HG03571 (cell line): ENCODE results near the gene MLLT3.
A peak's percentile ranks its signal among the peaks of the same experiment; 100 is the strongest.

Experiments used
- ATAC-seq: cut with Tn5 transposase; IDR thresholded peaks from one replicate; pipeline ENCODE4 v1.9.1; 2021; ENCODE audit not compliant: unreplicated experiment

The MLLT3 gene

DNA sequence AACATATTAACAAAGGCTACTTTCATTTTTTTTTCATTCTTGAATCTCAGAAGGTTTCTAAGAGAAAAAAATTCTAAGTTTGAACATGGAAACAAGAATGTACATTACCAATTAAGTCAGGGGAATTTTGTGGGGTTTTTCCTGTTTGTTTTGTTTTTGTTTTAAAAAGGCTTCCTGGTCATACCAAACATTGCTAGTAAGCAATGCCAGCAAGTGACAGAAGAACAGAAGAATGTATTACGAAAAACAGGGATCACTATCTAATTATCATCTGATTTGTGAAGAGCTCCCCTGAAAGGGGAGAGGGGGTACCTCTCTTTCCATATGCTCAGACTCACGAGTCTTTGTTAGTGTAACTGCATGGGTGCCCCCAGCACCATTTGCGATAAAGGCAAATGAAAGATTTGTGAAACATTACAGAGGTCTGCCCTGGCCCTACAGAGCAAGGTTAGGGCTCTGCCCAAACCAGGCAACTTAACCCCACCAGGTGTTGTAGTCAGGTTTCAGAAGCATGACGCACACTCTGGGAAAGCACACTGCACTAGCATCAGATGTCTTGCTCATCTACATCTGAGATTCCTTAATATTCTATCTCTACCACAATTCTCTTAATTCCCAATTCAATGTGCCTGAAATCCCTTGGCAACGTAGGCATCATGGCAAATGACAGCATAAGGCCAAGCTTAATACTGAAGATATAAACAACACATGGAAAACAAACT lies 268.2 kb downstream of the MLLT3 start:
- no peak for ATAC-seq

DNA sequence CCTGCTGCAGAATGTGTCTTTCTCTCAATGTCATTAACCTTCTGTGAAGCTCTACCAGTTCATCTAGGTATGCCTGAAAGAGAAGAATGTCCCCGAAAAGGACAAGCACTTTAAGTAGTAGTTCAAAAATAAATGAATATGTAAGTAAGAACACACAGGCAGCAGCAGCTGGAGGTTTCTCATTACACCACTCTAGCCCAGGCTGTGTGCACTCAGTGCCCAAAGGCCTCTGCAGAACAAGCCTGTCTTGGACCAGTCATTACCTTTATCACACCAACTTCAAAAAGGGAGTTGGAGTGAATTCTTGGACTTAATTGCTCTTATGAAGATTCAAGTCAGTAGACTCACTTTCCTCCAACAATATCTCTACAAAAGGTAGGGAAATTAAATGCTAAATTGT lies 268.8 kb downstream of the MLLT3 start:
- no peak for ATAC-seq

DNA sequence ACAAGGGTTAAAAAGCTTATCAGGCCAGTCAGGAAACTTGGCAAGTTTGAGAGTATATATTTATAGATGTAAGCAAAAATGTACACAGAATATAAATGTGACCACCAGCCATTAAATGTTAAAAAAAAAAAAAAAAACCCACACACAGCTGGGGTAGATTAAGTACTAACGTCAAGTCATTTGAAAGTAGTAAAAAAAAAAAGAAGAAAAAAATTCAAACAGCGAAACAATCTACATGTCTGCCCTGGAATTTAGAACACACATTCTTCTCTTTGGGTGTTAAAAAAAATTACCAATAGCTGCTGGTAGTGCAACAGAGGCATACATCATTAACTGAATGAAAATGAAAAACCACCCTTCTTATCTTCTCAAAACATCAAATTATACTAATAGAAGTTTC lies 269.7 kb downstream of the MLLT3 start:
- no peak for ATAC-seq

DNA sequence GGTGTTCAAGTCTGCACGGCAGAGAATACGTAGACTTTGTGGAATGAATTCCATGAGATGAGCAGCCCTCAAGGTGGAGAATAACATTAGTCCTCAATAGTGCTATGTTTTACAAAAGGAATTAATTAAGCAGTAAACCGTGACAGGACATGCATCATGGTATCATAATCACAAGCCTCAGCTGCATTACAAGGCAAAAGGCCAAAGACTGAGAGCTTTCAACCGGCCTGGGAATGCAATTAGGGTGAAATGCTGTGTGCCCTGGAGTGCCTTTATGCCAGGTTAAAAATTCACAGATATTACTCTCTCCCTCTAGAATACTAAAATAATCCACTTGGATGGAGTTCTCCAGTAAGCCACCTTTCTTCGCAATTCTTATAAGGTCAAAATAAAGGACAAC lies 270.6 kb downstream of the MLLT3 start:
- no peak for ATAC-seq

DNA sequence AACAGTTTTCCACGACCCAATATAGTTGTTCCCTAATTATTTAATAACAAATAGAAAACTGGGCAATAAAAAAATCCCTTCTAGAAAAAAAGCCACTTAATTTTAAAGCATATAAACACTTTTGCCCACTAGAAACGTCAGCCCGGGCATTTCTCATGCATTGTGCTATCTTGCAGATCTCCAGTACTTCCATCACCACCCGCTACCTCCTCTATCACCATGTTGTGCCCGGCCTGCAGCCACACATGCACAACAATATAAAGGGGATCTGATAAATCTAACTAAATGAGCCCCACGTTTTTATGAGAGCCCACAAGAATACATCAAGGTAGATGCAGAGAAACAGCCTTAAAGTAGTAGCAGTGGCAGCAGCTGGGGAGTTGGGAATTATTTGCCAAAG lies 272.7 kb downstream of the MLLT3 start:
- ATAC-seq: no peak

DNA sequence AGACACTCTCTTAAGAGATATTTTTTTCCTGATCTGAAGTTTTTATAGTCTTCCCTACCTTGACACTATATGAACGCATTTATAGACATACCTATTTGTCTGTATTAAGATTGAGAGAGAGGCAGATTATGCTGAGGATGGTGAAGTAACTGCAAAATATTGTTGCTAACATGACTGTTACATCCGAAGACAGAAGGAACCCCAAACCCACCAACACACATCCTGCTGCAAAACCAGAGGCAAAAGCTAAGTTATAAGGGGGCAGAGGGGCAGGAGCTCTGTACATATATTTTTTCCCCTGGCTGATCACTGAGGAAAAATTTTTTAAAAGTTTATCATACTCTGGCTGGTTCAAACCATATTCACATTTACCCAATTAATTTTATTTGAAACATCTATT lies 279.0 kb downstream of the MLLT3 start:
- no peak for ATAC-seq

DNA sequence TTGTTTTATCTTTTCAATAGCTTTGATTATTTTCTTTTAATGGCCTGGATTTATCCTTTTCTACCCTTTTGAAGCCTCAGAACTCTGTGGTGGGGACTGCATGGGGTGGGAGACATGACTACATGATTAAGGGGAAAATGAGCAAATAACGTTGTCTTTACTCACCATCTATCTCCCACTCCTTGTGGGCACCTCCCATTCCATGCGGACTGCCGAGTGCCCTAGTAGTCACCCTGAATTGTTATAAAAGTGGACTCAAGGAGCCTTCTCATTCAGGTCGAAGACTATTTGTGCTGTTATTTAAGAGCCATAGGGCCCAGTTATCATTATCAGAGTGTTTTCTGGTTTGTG lies 281.8 kb downstream of the MLLT3 start:
- no peak for ATAC-seq

DNA sequence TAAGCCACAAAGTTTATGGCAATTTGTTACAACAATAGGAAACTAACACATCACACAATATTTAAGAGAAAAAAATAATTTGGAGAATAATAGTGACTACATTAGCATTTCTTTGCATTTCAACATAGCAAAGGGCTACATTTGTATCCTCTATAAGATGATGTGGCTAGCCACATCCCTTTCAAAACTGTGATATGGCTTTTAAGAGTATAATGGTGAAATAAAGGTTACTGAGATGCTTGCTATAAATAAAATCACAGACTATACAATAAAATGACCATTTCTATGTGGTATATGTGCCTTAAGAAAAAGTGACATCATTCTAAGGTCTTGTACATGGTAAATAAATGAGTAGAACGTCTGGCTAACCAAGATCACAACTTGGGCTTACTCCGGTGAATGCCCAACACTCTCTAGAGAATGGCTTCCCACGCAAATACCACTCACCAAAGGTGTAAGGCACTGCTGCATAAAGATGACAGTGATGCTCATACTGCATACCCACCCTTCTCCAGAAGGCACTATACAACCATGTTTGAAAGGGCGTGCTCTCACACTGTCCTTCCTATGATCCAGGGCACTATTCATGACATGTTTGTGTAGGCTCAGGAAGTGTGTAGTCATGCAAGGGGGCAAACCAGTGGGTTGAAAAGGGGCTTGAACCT lies 286.5 kb downstream of the MLLT3 start:
- ATAC-seq: no peak

DNA sequence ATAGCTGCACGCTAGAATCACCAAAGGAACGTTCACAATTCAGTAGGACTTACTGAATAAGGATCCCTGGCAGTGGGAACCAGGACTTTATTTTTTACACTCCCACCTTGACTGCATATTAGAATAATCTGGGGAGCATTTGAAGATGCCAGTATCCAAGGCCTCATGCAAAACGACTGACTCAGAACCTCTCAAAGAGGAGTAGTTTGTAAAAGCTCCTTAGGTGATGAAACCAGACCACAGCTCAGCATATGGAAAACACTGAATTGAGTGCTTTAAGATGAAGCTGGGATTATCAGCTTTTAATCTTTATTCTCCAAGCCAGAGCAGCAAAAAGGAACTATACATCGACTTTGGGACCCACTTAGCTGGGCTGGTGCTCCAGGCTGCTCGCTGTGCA lies 288.3 kb downstream of the MLLT3 start:
- ATAC-seq: no peak

DNA sequence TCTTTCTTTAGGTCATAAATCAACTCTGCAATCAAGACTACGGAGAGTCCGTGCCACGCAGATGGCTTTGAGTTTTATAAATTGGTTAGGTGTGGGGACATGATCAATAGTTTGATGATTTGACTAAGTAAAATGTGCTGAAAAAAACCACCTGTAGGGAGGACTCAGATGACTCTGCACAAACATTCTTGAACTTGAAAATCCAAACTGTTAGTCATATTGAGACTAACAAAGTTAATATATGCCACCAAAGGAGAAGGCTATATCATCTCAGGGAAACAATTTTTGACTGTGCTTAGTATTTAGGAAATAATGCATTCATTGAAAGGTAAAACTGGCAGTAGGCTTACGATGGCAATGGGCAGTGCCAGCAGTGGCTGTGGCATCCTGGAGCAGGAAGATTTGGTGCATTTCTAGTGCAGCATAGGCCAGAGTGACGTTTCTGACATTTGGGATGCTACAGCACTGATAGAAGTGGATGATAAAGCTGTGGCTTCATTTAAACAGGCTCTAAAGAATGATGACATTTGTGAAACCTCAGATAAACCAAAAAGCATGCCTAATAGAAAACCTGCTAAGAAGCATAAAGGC lies 291.1 kb downstream of the MLLT3 start:
- ATAC-seq: peak; percentile 79

DNA sequence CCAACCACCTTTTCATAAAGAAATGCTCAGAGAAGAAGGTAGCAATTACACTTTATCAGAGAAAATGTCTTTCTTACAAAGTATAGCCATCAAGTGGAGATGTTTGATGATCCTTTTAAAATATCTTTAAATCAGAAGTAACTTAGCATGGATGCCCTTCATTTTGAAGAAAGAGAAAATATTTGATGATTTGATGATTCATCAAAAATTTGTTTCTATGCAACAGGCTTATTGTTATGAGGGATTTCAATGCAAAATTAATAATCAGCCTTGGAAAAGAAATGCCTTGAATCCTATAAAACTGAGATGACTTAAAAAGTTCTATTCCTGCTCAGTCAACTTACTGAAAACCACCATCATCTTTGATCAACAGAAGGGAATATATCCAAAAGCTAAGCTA lies 291.6 kb downstream of the MLLT3 start:
- no peak for ATAC-seq

DNA sequence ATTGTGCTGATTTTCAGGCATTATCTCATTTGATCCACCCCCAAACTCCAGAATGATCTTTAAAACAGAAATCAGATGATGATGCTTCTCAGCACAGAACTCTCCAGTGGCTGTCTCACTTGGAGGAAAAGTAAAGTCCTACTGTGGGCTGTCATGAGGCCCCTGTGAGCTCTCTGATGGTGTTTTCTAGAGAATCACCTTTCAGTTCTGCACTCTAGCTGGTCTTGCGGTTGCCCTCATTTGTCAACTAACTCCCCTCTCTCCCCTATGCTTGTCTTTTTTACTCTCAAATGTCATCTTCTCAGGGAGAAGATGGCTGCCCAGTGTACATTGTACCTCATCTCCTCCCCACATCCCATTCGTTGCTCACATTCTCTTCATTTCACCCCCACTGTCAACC lies 295.8 kb downstream of the MLLT3 start:
- no peak for ATAC-seq

DNA sequence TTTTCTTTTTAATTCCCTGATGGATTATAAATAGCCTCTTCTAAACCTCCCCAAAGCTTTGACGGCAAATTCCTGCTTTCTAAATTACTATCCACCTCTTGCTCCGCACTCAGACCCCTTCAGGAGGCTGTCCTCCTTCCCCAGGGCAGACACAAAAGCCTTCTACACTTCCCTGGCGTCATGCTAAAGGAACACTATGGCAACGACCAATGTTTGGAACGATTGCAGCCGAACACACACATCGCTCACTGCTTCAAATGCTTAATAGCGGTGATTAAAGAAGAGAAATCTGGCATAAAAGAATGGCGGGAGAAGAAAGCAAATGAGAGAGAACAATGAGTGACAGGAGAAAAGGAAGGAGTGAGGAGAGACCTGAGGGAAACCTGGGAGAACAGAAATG lies 297.3 kb downstream of the MLLT3 start:
- no peak for ATAC-seq

DNA sequence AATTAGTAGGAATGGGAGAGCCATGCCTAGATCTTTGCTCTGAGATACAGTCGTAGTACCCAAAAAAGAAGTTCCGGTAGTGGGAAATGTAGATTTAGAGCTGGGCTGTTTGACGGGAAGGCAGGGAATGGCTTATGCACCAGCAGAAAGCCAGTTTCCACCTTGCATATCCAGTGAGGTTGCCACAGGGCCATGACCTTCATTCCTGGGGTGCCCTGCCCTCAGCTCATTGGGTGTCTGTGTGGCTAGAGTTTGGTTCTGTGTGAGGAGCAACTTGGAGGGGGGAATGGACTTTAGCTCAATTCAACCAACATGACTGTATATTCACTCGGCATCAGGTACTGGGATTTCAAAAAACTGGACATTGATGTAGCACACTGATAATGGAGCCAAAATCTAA lies 300.1 kb downstream of the MLLT3 start:
- ATAC-seq: no peak

DNA sequence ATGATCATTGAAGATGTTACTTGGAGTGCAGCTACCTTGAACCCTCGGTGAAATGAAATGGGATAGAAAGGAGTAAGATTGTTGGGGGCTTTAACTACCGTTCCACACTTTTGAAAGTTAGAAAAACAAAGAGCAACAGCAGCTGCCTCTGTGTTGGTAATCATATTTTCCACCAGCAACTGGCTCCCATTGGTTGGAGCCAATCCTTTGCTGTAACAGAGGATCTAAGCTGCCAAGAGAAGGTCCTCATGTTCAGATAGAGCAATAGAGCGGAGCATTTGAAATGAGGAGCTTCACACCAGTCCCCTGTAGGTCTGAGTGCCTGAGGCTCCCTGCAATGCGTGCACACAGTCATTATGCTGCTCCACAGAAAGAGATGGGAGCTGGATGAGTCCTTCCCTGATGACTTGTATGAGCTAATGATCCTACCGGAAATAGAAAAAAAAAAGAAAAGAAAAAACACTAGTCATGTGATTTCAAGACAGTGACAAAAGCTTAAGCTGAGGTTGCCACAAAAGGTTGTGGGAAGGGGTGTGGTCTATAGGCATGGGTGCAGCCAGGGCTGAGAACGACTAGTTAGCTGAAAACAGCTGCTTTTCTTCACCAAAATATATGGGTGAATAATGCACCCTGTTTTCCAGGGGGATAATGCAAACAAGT lies 300.7 kb downstream of the MLLT3 start:
- no peak for ATAC-seq

DNA sequence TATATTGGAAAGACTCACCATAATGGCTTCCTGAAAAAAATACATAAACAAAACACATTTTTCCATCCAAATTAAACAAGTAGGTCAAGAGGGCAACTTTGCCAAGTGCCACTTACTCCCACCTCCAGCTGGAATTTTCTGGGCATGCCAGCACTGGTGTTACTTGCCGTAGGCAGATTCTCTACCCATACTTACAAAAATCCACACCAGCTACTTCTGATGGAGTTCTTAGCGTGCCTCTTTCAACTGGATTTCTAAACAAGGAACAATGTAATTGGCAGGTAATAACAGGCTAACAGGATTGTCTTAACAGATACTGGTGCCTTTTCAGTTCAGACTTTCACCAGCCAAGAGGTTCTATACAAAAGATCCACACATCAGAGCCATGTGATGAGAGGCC lies 301.4 kb downstream of the MLLT3 start:
- no peak for ATAC-seq

DNA sequence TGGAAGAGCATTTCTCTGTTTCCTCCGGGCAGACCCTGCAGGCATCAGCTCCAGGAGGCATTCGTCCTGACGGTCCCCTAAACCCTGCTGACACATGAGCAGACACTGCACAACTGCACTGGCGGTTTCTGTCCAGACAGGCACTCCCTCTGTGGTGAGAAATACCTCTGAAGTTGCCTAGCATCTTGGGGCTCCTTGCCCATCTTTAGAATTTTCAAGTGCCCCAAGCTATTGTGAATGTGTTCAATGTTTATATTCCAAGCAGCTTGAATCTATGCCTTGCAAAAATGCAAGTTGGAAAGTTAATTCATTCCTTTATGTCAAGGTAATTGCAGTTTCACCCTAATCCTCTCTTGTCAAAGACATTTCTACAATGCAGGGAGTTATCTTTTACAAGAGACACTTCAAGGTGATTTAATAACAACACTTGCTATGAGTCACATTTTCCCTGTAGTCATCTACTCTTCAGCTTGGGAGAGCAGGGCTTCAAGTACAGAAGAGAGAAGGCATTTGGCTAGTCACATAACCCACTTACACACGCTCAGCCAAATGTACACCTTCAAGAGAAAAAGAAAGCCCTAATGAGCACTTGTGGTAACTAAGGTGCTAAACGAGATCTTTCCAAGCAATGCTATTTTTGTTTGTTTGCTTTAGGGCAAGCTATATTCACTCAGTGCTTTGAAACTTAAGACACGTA lies 302.5 kb downstream of the MLLT3 start:
- ATAC-seq: no peak

DNA sequence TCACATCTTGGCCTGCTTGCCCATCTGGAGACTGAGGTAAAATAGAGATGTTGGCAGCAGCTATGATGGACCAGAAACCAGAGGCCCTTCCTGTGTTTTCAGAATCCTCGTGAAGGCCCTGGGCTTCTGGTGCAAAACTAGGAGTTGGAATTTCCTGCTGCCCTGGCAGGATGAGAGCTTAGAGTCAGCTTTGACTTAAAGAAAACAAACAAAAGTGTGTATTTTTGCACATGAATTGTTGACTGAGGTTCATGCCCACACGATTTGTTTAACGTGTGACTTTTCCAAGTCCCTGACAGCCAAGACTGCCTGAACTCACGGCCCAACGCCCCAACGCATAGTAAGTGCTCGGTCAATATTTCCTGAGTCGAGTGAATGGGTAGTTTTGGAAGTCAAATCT lies 303.1 kb downstream of the MLLT3 start:
- ATAC-seq: no peak

DNA sequence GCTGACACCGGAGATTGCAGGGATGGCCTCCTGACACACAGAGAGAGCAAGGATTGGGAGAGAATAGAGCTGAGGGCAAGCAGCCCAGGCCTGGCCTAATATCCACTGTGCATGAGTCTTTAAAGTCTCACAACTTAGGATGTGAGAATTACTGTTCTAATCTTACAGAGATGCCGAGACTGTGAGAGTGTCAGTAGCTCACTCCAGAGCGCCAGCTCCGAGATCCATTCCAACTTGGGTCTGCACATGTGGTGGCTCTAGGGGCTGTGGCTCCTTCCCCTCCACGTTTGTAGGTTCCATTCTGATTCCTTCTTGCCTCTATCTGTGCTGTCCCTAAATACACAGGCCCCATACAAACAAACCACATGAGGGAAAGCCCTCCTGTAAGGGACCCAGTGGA lies 304.6 kb downstream of the MLLT3 start:
- no peak for ATAC-seq

DNA sequence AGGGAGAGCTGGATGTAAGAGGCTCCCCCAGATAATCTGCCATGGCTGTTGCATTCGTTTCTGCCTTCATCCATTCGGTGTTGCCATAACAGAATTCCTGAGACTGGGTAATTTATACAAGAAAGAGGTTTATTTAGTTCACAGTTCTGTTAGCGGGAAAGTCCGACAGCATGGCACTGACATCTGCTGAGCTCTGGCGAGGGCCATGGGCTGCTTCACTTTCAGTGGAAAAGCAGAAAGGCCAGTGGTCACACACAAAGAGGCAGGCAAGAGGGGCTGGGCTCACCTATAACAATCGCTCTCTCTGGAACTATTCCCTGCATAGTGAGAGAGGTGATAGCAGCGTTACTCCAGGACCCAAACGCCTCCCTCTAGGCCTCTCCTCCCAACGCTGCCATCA lies 305.9 kb downstream of the MLLT3 start:
- no peak for ATAC-seq

DNA sequence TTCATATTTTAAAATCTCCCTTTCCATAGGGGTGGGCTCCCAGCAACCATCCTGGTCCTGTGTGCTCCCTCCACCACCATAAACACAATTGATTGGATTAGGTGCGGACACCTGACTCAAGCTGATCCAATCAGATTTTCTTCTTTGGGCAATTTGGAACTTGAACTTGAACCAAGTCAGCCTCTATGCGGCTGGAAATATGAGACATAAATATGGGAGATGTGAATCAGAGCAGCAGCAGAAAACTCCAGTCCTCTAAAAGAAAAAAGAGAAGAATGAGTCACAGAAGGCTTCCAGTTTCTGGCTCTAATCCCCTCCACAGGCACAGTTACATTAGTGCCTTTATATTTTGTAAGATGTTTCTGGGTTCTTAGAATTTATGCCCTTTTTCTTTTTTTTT lies 306.6 kb downstream of the MLLT3 start:
- no peak for ATAC-seq

DNA sequence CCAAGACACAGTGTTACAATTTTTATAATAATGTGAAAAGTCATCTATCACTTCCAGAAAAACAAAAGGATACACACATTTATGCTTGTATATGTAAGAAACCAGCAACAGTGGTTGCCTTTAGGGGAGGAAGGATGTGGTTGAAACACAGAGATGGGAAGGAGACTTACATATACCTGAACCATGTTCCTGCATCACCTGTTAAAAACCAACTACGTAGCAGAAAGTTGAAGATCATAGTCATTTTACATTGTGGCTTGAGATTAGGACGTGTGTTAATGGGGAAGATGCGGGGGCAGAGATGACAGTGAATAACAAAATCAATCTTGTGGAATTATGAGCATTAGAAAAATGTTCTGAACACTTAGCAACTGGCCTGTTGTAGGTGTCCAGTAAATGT lies 307.3 kb downstream of the MLLT3 start:
- ATAC-seq: no peak
